GM12801 (cell line): Measurements from ENCODE around the gene GLYR1.

ENCODE experiments used
- CTCF ChIP-seq: IDR thresholded peaks from one replicate; pipeline ENCODE4 v1.5.1; 2011; ENCODE audit warnings: control low read depth; ENCODE audit not compliant: insufficient read length; ENCODE audit errors: extremely low read depth

GLYR1 gene

GRCh38 chr16:4780235-4780634 lies 66.9 kb downstream of the GLYR1 start:
- TF ChIP-seq CTCF: no peak

- TF ChIP-seq CTCF: no peak
Observed at GRCh38 chr16:4778050-4778392, 69.1 kb downstream of the GLYR1 start.

GRCh38 chr16:4777339-4778049 lies 69.6 kb downstream of the GLYR1 start:
- TF ChIP-seq CTCF: no peak

GRCh38 chr16:4776141-4776705 lies 70.9 kb downstream of the GLYR1 start:
- no peak for TF ChIP-seq CTCF

- no peak for TF ChIP-seq CTCF
Observed at GRCh38 chr16:4775005-4775404, 72.1 kb downstream of the GLYR1 start.

GRCh38 chr16:4772351-4772750 lies 74.7 kb downstream of the GLYR1 start:
- TF ChIP-seq CTCF: no peak

- no peak for TF ChIP-seq CTCF
Observed at GRCh38 chr16:4771646-4772045, 75.4 kb downstream of the GLYR1 start.

GRCh38 chr16:4769306-4769638 lies 77.8 kb downstream of the GLYR1 start:
- TF ChIP-seq CTCF: no peak
